Thymus (tissue), 11 donors: ENCODE data around the gene MGAT1. TPM values are rescaled to one million over a fixed set of nuclear protein-coding genes. Genes with fewer than 3 reads are reported as not detected.

Experiments
- DNase-seq, 9 donors: peaks; one replicate each; pipeline ENCODE4 v3.0.0-alpha.2; 2013; ENCODE audit warnings: low spot score in 9 of 9, low read depth in 6 of 9, missing footprints in 1 of 9
- H3K27ac ChIP-seq, 2 donors: one replicate each; pipeline ENCODE4 v1.5.1; 2013; ENCODE audit warnings: control low read depth in 1 of 2, low read depth in 1 of 2, low read length in 1 of 2, mild to moderate bottlenecking in 1 of 2, moderate library complexity in 1 of 2
- H3K27me3 ChIP-seq, 2 donors: one replicate each; pipeline ENCODE4 v1.5.1; 2013; ENCODE audit warnings: low read length in 1 of 2; ENCODE audit not compliant: control insufficient read depth in 2 of 2, insufficient read depth in 1 of 2
- H3K36me3 ChIP-seq, 2 donors: one replicate each; pipeline ENCODE4 v1.5.1; 2013; ENCODE audit warnings: low read length in 1 of 2, mild to moderate bottlenecking in 1 of 2, moderate library complexity in 1 of 2; ENCODE audit not compliant: control insufficient read depth in 2 of 2, insufficient read depth in 2 of 2
- H3K4me1 ChIP-seq, 2 donors: one replicate each; pipeline ENCODE4 v1.5.1; 2013; ENCODE audit warnings: low read length in 2 of 2; ENCODE audit not compliant: control insufficient read depth in 2 of 2, insufficient read depth in 2 of 2
- H3K4me3 ChIP-seq, 2 donors: one replicate each; pipeline ENCODE4 v1.5.1; 2013; ENCODE audit warnings: low read length in 2 of 2, control low read depth in 1 of 2, mild to moderate bottlenecking in 1 of 2
- H3K9me3 ChIP-seq, 2 donors: one replicate each; pipeline ENCODE4 v1.5.1; 2013; ENCODE audit warnings: low read length in 1 of 2, mild to moderate bottlenecking in 1 of 2; ENCODE audit not compliant: control insufficient read depth in 2 of 2, insufficient read depth in 1 of 2
- WGBS: extraction: QIAGEN DNeasy Blood & Tissue Kit; methylation state at CpG from one replicate; pipeline ENCODE4 v1.1.7; 2013; 5-methylcytosine and 5-hydroxymethylcytosine counted together
- polyA plus RNA-seq: library from polyadenylated mRNA; stranded (reverse); fragments of 200-250 nt; gene quantifications from one replicate; pipeline ENCODE4 v1.2.3, GENCODE V29; 2013
- total RNA-seq: library from RNA; stranded (reverse); fragments of 120-200 nt; gene quantifications from one replicate; pipeline ENCODE4 v1.2.4, GENCODE V29; 2013
- donor health status: healthy.

MGAT1 gene
- total and polyA plus RNA-seq, 2 donors = 53.4 to 129 TPM

GRCh38 chr5:180736536-180736935 is 66.1 kb downstream of the MGAT1 start:
- WGBS = 91% methylated on average over 2 of the region's 2 CpGs

More at GRCh38 chr5:180736536-180736935, 66.1 kb downstream of the MGAT1 start:
- Histone ChIP-seq H3K4me3 (no peak overlapping the region), H3K27ac (no peak overlapping the region), H3K27me3 (peaks cover 10 to 13% of the 10 kb centered on the region in 2 donors), H3K36me3 (no peaks in the 10 kb centered on the region), H3K9me3 (peaks cover 0 to 2% of the 10 kb centered on the region in 2 donors), H3K4me1 (no peaks in the 10 kb centered on the region)
- DNase-seq = no peak

Other genes starting within 250 kb of the MGAT1 start
- gene SCGB3A1, start 211.3 kb downstream of the MGAT1 start, total RNA-seq = 3.8 TPM
- gene SCGB3A1, start 211.3 kb downstream of the MGAT1 start, polyA plus RNA-seq = 2.1 TPM
- gene FLT4, start 153.2 kb downstream of the MGAT1 start, total RNA-seq = 1.0 TPM
- gene FLT4, start 153.2 kb downstream of the MGAT1 start, polyA plus RNA-seq = 3.4 TPM
- gene OR2Y1, start 62.7 kb downstream of the MGAT1 start, total RNA-seq = not detected
- gene OR2Y1, start 62.7 kb downstream of the MGAT1 start, polyA plus RNA-seq = not detected
- gene ZFP62, start 58.5 kb upstream of the MGAT1 start, total RNA-seq = 41.1 TPM
- gene ZFP62, start 58.5 kb upstream of the MGAT1 start, polyA plus RNA-seq = 48.6 TPM
- gene BTNL8, start 96.4 kb upstream of the MGAT1 start, total RNA-seq = 0.24 TPM
- gene BTNL8, start 96.4 kb upstream of the MGAT1 start, polyA plus RNA-seq = 0.46 TPM
- not detected for gene BTNL3, start 186.0 kb upstream of the MGAT1 start, total RNA-seq
- 0.14 TPM for gene BTNL3, start 186.0 kb upstream of the MGAT1 start, polyA plus RNA-seq
- 6.3 TPM for gene BTNL9, start 237.5 kb upstream of the MGAT1 start, total RNA-seq
- gene BTNL9, start 237.5 kb upstream of the MGAT1 start, polyA plus RNA-seq = 45.2 TPM